Stomach (tissue), 9 donors: ENCODE results near the gene FBXW11. TPM values are rescaled to one million over a fixed set of nuclear protein-coding genes. Genes with fewer than 3 reads are reported as not detected.

Source experiments
- DNase-seq, 2 donors: peaks; one replicate each; pipeline versions ENCODE4 v3.0.0 to v3.0.0-alpha.2; 2013 to 2019
- H3K27ac ChIP-seq, 5 donors: fragments of 200-600 bp in 4 of 5; sonication (generic) in 4 of 5; one replicate each; pipeline ENCODE4 v1.5.1; 2013 to 2019; ENCODE audit warnings: mild to moderate bottlenecking in 1 of 5, moderate library complexity in 1 of 5
- H3K27me3 ChIP-seq, 3 donors: fragments of 200-600 bp; sonication (generic); one replicate each; pipeline ENCODE4 v1.5.1; 2017 to 2019; ENCODE audit warnings: mixed run types in 1 of 3
- H3K36me3 ChIP-seq, 4 donors: fragments of 200-600 bp; sonication (generic); 1 replicate in 3 of 4; 2 replicates in 1 of 4; pipeline ENCODE4 v1.5.1; 2016 to 2019
- H3K4me1 ChIP-seq, 4 donors: fragments of 200-600 bp; sonication (generic); one replicate each; pipeline ENCODE4 v1.5.1; 2016 to 2019
- H3K4me3 ChIP-seq, 4 donors: fragments of 200-600 bp; sonication (generic) in 3 of 4; one replicate each; pipeline ENCODE4 v1.5.1; 2016 to 2019; ENCODE audit warnings: mild to moderate bottlenecking in 1 of 4
- H3K9me3 ChIP-seq, 4 donors: fragments of 200-600 bp; sonication (generic); one replicate each; pipeline ENCODE4 v1.5.1; 2016 to 2019
- EP300 ChIP-seq: sonication (generic); formaldehyde crosslinking; IDR thresholded peaks from one replicate; pipeline ENCODE4 v1.6.1; 2017; ENCODE audit warnings: antibody characterized with exemption
- POLR2A ChIP-seq, 4 donors: fragments of 450-650 bp; IDR thresholded peaks; one replicate each; pipeline ENCODE4 v1.6.1; 2016; ENCODE audit warnings: antibody characterized with exemption in 4 of 4, control low read depth in 2 of 4, mild to moderate bottlenecking in 1 of 4, moderate library complexity in 1 of 4
- POLR2AphosphoS5 ChIP-seq, 3 donors: sonication (generic); formaldehyde crosslinking; IDR thresholded peaks; one replicate each; pipeline ENCODE4 v1.6.1; 2016; ENCODE audit warnings: antibody characterized with exemption in 3 of 3
- WGBS, 5 donors: extraction: QIAGEN DNeasy Blood & Tissue Kit in 3 of 5; methylation state at CpG; one replicate each; pipeline versions ENCODE4 v1.1.5 to v1.1.7; 2013 to 2018; 5-methylcytosine and 5-hydroxymethylcytosine counted together
- intact Hi-C: fragments of 100-400 bp; cut with DNase I; formaldehyde crosslinking; loops from one replicate; pipeline ENCODE4 v1.15.1; 2023; ENCODE audit warnings: low total_unique reads
- polyA plus RNA-seq, 3 donors: library from polyadenylated mRNA; stranded (reverse); fragments of 200-250 nt; gene quantifications; one replicate each; pipeline ENCODE4 v1.2.3, GENCODE V29; 2013
- total RNA-seq, 5 donors: library from RNA; depleted of rRNA; stranded (reverse); fragments of >200 nt; gene quantifications; one replicate each; pipeline versions ENCODE4 v1.1.0 to v1.2.3, GENCODE V29; 2014 to 2016
- TF ChIP-seq, protein P1 (sequence below), 7 experiments: fragments of 450-650 bp in 4 of 7; fragments of 200-600 bp in 3 of 7; sonication (generic) in 3 of 7; IDR thresholded peaks; one replicate each; pipeline ENCODE4 v1.5.1; 2016 to 2019; ENCODE audit warnings: antibody characterized with exemption in 7 of 7, control low read depth in 2 of 7, mild to moderate bottlenecking in 1 of 7
- donor health status: healthy with polysubstance abuse.
- donor health status: Bipolar disorder and iron deficiency.
- donor health status: healthy.

Gene FBXW11
- total and polyA plus RNA-seq, 8 donors: 4.3 to 117 (median 25.5) TPM

DNA sequence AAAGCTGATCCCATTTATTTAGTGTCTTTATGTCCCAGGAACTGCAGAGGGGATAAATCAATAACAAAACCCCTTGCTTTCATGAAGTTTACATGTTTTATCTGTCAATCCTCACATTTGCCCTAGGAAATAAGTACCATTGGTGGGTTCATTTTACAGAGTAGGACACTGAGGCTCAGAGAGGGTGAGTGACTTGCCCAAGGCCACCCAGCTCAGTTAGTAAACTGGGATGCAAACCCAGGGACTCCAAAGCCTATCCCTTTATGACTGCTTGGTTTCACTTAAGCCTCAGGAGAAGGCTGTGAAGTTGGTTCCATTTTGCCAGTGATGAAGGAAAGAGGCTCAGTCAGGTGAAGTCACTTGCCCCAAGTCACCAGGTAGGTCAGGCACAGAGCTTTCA is 168.9 kb downstream of the FBXW11 start:
- Histone ChIP-seq H3K9me3 (peaks cover 0 to 10% (median 3%) of the 10 kb centered on the region in 4 donors), H3K27ac (no peak overlapping the region), H3K4me3 (no peak overlapping the region), H3K36me3 (peaks cover 0 to 7% (median 0%) of the 10 kb centered on the region in 4 donors), H3K4me1 (no peaks in the 10 kb centered on the region), H3K27me3 (no peaks in the 10 kb centered on the region)
- DNase-seq: no peak
- intact Hi-C loops: no loop called here
- TF ChIP-seq POLR2A (IDR thresholded peaks at IDR 0.05) (no peak), POLR2AphosphoS5 (IDR thresholded peaks at IDR 0.05) (no peak), EP300 (no peak)
- TF ChIP-seq, protein P1, sequence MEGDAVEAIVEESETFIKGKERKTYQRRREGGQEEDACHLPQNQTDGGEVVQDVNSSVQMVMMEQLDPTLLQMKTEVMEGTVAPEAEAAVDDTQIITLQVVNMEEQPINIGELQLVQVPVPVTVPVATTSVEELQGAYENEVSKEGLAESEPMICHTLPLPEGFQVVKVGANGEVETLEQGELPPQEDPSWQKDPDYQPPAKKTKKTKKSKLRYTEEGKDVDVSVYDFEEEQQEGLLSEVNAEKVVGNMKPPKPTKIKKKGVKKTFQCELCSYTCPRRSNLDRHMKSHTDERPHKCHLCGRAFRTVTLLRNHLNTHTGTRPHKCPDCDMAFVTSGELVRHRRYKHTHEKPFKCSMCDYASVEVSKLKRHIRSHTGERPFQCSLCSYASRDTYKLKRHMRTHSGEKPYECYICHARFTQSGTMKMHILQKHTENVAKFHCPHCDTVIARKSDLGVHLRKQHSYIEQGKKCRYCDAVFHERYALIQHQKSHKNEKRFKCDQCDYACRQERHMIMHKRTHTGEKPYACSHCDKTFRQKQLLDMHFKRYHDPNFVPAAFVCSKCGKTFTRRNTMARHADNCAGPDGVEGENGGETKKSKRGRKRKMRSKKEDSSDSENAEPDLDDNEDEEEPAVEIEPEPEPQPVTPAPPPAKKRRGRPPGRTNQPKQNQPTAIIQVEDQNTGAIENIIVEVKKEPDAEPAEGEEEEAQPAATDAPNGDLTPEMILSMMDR (IDR thresholded peaks at IDR 0.05): no peak

DNA sequence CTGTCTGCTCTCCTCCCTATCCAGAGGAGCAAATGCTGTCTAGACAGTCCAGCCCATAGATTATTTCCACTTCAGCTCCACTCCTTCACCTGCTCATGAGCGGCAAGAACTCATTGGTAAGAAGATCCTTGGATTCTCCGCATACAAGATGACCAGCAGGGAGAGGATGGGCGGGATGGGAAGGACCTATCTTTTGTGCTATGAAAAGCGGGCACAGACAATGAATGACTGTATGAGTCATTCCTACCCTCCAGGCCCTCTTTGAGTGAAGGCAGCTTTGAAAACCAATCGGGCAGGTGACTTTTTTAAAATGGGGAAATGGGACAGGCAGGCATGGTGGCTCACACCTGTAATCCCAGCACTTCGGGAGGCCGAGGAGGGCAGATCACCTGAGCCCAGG is 171.4 kb downstream of the FBXW11 start:
- Histone ChIP-seq H3K4me1 (no peaks in the 10 kb centered on the region), H3K36me3 (peaks cover 0 to 7% (median 0%) of the 10 kb centered on the region in 4 donors), H3K27ac (no peak overlapping the region), H3K9me3 (peaks cover 0 to 17% (median 5%) of the 10 kb centered on the region in 4 donors), H3K27me3 (no peaks in the 10 kb centered on the region), H3K4me3 (no peak overlapping the region)
- intact Hi-C loops: no loop called here
- no peak for DNase-seq
- 79 to 84% (median 81%) methylated on average over 7 of the region's 7 CpGs for WGBS, 5 donors
- TF ChIP-seq, protein P1 (IDR thresholded peaks at IDR 0.05): no peak
- no peak for TF ChIP-seq POLR2A (IDR thresholded peaks at IDR 0.05)
- no peak for TF ChIP-seq POLR2AphosphoS5 (IDR thresholded peaks at IDR 0.05)
- no peak for TF ChIP-seq EP300

DNA sequence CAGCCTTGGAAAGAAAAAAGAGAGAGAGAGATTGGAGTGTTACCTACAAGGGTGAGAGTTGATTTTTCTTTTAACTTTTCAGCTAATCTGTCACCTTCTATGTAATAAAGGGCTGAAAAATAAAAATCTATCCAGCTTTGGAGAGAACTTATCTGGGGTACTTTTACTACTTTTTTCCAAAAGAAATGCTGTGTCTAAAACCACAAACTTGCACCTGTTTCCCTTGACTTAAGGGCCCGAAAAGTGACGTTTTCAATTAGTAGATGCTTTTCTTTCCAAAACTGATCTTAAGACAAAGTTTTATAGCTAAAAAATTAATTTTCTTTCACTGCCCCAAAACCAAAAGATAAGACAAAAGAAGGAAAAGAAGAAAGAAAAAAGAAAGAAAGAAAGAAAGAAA is 172.0 kb downstream of the FBXW11 start:
- peaks cover 0 to 7% (median 0%) of the 10 kb centered on the region in 4 donors for H3K36me3 ChIP-seq
- 74 to 90% (median 82%) methylated on average over 2 of the region's 2 CpGs for WGBS, 5 donors
- TF ChIP-seq, protein P1 (IDR thresholded peaks at IDR 0.05): no peak
- TF ChIP-seq POLR2A (IDR thresholded peaks at IDR 0.05) (no peak), EP300 (no peak), POLR2AphosphoS5 (IDR thresholded peaks at IDR 0.05) (no peak)
- DNase-seq: no peak
- no peak overlapping the region for H3K4me3 ChIP-seq
- H3K27me3 ChIP-seq: no peaks in the 10 kb centered on the region
- intact Hi-C loops: no loop called here
- H3K4me1 ChIP-seq: no peaks in the 10 kb centered on the region
- peaks cover 0 to 17% (median 7%) of the 10 kb centered on the region in 4 donors for H3K9me3 ChIP-seq
- no peak overlapping the region for H3K27ac ChIP-seq

GRCh38 chr5:171832775-171833174 is 173.7 kb downstream of the FBXW11 start:
- Histone ChIP-seq H3K4me3 (no peak overlapping the region), H3K27me3 (no peaks in the 10 kb centered on the region), H3K9me3 (peaks cover 0 to 17% (median 7%) of the 10 kb centered on the region in 4 donors), H3K4me1 (no peaks in the 10 kb centered on the region), H3K27ac (no peak overlapping the region), H3K36me3 (peaks cover 0 to 7% (median 0%) of the 10 kb centered on the region in 4 donors)
- TF ChIP-seq, protein P1 (IDR thresholded peaks at IDR 0.05): no peak
- TF ChIP-seq POLR2A (IDR thresholded peaks at IDR 0.05) (no peak), POLR2AphosphoS5 (IDR thresholded peaks at IDR 0.05) (no peak), EP300 (no peak)
- intact Hi-C loops: no loop called here
- DNase-seq: no peak
- WGBS, 5 donors: 81 to 89% (median 84%) methylated on average over 2 of the region's 2 CpGs
